HG02763 (cell line): ENCODE results near the gene ANTXR2.
"Not testable (repeated sequence)": the region's sequence is repeated elsewhere in the genome, so short reads cannot be mapped to it uniquely, and the experiment has no call there.

Experiments used
- ATAC-seq: cut with Tn5 transposase; IDR thresholded peaks from one replicate; pipeline ENCODE4 v1.9.1; 2021; ENCODE audit warnings: mild to moderate bottlenecking, moderate library complexity; ENCODE audit not compliant: unreplicated experiment

Gene ANTXR2

GRCh38 chr4:79996851-79997250 is 76.2 kb downstream of the ANTXR2 start:
- no peak for ATAC-seq

DNA sequence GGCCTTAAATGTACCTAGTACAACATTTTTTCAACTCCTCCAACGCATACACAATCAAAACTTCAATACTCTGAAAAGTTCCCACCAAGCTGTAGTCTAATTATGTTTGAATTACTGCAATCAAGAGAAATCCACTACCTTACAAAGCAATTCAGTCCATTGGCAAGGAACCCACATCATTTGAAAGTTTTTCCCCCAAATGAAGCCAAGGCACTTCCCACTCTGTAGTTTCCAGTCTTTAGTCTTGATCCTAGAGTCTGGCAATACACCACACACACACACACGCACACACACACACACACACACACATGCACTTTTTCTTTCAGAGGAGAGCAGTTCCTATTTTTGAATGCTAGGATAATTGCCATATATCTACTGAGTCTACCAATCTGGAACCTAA is 79.6 kb downstream of the ANTXR2 start:
- ATAC-seq, result no peak

DNA sequence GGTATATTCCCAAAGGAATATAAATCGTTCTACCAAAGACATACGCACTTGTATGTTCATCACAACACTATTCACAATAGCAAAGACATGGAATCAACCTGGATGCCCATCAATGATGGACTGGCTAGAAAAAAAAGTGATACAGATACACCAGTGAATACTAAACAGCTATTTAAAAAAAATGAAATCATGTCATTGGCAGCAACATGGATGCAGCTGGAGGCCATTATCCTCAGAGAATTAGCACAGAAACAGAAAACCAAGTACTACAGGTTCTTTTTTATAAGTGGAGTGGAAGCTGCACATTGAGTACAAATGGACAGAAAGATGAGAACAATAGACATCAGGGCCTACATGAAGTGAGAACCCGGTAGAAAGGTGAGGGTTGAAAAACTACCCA is 81.4 kb downstream of the ANTXR2 start:
- no peak for ATAC-seq

GRCh38 chr4:79991100-79991499 is 81.9 kb downstream of the ANTXR2 start:
- ATAC-seq, result not testable (repeated sequence)

- no peak for ATAC-seq
Observed at GRCh38 chr4:79987401-79987800, 85.6 kb downstream of the ANTXR2 start.

GRCh38 chr4:79983431-79983830 is 89.6 kb downstream of the ANTXR2 start:
- ATAC-seq, result no peak

DNA sequence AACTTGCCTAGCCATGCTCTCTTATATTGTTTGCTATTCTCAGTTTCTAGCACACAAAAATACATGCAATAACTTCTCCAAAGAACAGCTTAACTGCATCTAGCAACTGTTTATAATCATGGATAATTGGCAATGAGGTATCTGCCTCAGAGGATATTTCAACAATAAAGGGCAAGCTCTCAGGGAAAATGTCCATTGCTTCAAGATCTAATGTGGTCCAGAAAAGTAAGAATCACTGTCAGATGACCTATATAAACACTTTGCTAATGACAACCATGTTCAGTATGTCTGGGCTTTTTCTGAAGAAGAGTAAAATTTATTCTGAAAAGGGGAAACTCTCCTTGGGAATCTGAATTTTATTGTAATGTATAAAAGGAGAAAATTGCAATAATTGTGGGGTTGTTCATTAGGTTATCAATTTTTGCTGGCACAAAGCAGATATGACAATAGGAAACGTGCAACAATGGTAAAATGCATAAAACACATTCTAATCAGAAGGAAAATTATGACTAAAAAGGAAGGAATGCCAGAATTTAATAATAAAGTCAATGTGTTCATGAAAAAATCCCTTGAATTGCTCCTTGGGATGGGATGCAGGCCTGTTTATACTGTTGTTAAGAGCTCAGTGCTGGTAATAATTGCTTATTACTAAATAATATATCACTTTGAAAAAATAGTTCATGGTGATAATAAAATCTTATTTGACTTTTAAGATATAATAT is 90.3 kb downstream of the ANTXR2 start:
- ATAC-seq, result no peak

- no peak for ATAC-seq
Observed at GRCh38 chr4:79980448-79980847, 92.6 kb downstream of the ANTXR2 start.

DNA sequence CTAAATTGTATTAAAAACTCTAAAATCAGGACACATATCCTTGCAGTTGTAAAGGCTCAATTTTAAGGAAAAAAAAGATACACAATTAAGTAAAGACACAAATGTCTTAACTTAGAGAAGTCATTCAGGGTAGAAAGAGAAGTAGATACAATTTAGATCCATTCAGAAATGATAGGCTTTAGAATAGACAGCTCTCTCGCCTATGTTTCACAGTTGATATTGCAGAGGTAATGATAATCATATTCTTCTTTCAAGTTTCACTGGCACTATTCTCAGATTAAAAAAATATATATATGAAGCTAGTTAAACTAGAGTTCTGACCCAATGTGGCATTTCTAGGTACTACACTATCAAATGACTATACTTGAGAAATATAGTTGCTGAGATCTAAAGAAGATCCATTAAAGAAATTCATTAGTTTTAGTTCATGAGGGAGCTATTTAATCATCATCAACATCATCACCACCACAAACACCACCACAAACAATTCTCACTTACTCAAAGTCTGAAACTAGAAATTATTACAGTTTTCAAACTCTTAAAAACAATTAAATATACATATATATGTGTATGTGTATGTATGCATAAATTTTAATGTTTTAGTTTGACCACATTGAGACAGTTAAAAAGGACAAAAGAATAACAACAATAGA is 93.1 kb downstream of the ANTXR2 start:
- ATAC-seq, result no peak

GRCh38 chr4:79977131-79977840 is 95.7 kb downstream of the ANTXR2 start:
- no peak for ATAC-seq

GRCh38 chr4:79964400-79965211 is 108.4 kb downstream of the ANTXR2 start:
- no peak for ATAC-seq

- ATAC-seq, result no peak
Observed at GRCh38 chr4:79964020-79964399, 109.0 kb downstream of the ANTXR2 start.

- ATAC-seq, result no peak
Observed at GRCh38 chr4:79959652-79960051, 113.4 kb downstream of the ANTXR2 start.

GRCh38 chr4:79958466-79959264 is 114.4 kb downstream of the ANTXR2 start:
- no peak for ATAC-seq

- ATAC-seq, result no peak
Observed at GRCh38 chr4:79949178-79949577, 123.9 kb downstream of the ANTXR2 start.

DNA sequence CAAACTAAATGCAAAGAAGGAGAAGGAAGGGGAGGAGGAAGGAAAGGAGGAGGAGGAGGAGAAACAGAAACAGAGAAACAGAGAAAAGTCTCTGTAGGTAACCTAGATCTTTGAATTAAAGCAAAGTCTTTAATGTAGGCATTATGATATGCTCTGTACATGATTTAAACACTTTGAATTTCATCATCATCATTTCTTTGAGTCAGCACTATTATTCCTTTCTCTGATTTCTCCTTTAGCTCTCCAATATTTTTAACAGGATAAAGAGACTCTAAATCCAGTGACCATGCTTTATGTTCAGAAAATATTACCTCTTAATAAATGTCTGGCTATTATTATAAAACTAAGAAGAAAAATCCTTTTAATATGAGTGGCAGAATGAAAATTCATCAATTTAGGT is 124.3 kb downstream of the ANTXR2 start:
- ATAC-seq, result no peak

- no peak for ATAC-seq
Observed at GRCh38 chr4:79948261-79948660, 124.8 kb downstream of the ANTXR2 start.

DNA sequence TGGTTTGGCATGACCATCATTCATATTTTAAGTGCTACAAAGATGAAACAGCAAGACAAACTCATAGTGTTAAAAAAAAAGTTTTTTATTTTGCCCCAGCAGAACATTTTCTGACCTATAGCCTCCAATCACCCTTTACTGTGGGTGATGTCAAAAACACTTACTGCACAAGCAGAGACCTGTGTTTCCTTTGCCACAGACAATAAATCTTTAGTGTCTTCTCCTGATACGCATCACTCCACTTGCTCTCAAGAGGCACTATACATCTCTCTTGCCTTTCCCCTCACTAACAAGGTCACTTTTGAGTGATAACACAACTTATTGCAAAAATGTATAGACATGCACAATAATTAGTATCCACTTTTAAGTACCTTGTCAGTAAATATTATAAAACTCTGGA is 125.6 kb downstream of the ANTXR2 start:
- ATAC-seq, result no peak

GRCh38 chr4:79935274-79935673 is 137.8 kb downstream of the ANTXR2 start:
- ATAC-seq, result no peak

- no peak for ATAC-seq
Observed at GRCh38 chr4:79934660-79935059, 138.4 kb downstream of the ANTXR2 start.
